ENCODE data around the gene BRSK2.
A peak's percentile ranks its signal among the peaks of the same experiment; 100 is the strongest.

Gene BRSK2

DNA sequence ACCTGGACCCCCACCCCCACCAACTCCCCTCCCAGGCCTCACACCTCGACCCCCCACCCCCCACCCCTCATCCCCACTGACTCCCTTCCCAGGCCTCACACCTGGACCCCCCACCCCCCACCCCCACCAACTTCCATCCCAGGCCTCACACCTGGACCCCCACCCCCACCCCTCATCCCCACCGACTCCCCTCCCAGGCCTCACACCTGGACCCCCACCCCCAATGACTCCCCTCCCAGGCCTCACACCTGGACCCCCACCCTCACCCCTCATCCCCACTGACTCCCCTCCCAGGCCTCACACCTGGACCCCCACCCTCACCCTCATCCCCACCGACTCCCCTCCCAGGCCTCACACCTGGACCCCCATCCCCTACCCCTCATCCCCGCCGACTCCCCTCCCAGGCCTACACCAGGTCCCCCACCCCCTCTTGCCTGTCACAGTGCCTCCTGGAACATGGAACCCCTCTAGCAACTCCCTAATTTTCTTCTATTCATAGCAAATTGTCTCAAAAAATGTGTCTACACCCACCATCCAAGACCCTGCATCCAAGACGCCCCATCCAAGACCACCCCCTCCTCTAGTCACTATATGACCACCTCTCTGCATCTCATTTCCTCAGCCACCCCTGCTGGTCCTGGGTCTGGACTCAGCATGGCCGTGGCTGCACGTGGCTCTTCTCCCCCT lies 36.9 kb upstream of the BRSK2 start:
- no peak overlapping the region for H3K56ac ChIP-seq (ENCODE audit: low read length)
- H3K27ac ChIP-seq (ENCODE audit: low read depth, low read length): no peak overlapping the region
- H2BK5ac ChIP-seq (ENCODE audit: low read length): no peak overlapping the region
- no peak overlapping the region for H3K4me2 ChIP-seq (ENCODE audit: low read length)
- no peak overlapping the region for H3K4me3 ChIP-seq (ENCODE audit: low read length)
- H3K4me1 ChIP-seq (ENCODE audit: control insufficient read depth, low read depth, low read length): no peaks in the 10 kb centered on the region
- no peaks in the 10 kb centered on the region for H3K36me3 ChIP-seq (ENCODE audit: control insufficient read depth, insufficient read depth, low read length)
- WGBS (ENCODE audit: extremely low coverage, insufficient coverage, low lambda C conversion rate): no CpG with 5 or more reads among the region's 8 CpGs
- no peaks in the 10 kb centered on the region for H3K79me1 ChIP-seq (ENCODE audit: low read length)
- H3K27me3 ChIP-seq (ENCODE audit: insufficient read depth, low read length, poor library complexity): no peaks in the 10 kb centered on the region
- no peak overlapping the region for H2BK120ac ChIP-seq (ENCODE audit: low read depth, low read length)
- no peak overlapping the region for H3K9ac ChIP-seq (ENCODE audit: low read length)
- H2AK5ac ChIP-seq (ENCODE audit: low read length): no peak overlapping the region
- no peak overlapping the region for H4K8ac ChIP-seq (ENCODE audit: low read depth, low read length)
- DNase-seq: peak; percentile 51
- H3K79me2 ChIP-seq (ENCODE audit: control insufficient read depth, insufficient read depth, low read length): no peaks in the 10 kb centered on the region
- H3K23ac ChIP-seq (ENCODE audit: low read length): no peak overlapping the region
- no peak overlapping the region for H3K4ac ChIP-seq (ENCODE audit: low read depth, low read length)
- no peak overlapping the region for H4K5ac ChIP-seq (ENCODE audit: low read length)
- no peak overlapping the region for H3K18ac ChIP-seq (ENCODE audit: low read length)
- H2BK15ac ChIP-seq (replicated peaks; ENCODE audit: low read depth): no peak overlapping the region

DNA sequence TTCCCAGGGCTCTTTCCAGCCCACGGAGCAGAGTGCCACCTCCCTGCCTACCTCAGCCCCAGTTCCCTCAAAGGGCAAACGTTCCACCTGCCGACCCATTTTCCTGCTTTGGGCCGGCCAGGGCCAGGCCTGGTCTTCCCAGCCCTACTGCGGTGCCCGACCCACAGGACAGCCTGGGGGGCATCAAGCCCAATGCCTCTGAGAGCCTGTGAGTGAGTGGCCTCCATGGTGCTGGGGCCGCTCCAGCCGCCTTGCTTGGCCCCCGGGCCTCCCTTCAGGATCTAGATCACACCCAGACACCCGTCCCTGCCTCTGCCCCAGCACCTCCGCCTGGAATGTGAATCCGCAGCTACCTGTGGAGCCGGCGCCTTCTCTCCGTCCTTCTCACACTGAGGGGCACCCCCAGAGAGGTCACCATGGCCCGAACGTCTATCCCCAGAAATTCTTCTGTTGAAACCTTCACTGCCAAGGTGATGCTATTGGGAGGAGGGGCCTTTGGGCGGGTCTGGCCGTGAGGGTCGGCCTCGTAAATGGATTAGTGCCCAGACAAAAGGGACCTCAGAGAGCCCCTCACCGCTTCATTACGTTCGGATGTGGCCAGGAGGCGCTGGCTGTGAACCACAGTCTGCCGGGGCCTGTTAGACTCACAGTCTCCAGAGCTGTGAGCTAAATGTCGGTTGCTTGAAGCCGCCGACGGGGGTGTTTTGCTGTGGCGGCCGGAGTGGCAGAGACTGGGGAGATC lies 36.2 kb upstream of the BRSK2 start:
- no peak overlapping the region for H2AK5ac ChIP-seq (ENCODE audit: low read length)
- H3K27me3 ChIP-seq (ENCODE audit: insufficient read depth, low read length, poor library complexity): no peaks in the 10 kb centered on the region
- H3K4me3 ChIP-seq (ENCODE audit: low read length): no peak overlapping the region
- H3K36me3 ChIP-seq (ENCODE audit: control insufficient read depth, insufficient read depth, low read length): no peaks in the 10 kb centered on the region
- no peak overlapping the region for H2BK5ac ChIP-seq (ENCODE audit: low read length)
- no peak overlapping the region for H3K56ac ChIP-seq (ENCODE audit: low read length)
- H3K4ac ChIP-seq (ENCODE audit: low read depth, low read length): no peak overlapping the region
- no peak overlapping the region for H3K9ac ChIP-seq (ENCODE audit: low read length)
- H3K79me1 ChIP-seq (ENCODE audit: low read length): no peaks in the 10 kb centered on the region
- peak; percentile 21 for DNase-seq
- H2BK120ac ChIP-seq (ENCODE audit: low read depth, low read length): no peak overlapping the region
- no peak overlapping the region for H3K23ac ChIP-seq (ENCODE audit: low read length)
- no peak overlapping the region for H4K8ac ChIP-seq (ENCODE audit: low read depth, low read length)
- H3K79me2 ChIP-seq (ENCODE audit: control insufficient read depth, insufficient read depth, low read length): no peaks in the 10 kb centered on the region
- no peak overlapping the region for H2BK15ac ChIP-seq (replicated peaks; ENCODE audit: low read depth)
- no peaks in the 10 kb centered on the region for H3K4me1 ChIP-seq (ENCODE audit: control insufficient read depth, low read depth, low read length)
- no peak overlapping the region for H3K18ac ChIP-seq (ENCODE audit: low read length)
- no peak overlapping the region for H3K27ac ChIP-seq (ENCODE audit: low read depth, low read length)
- no peak overlapping the region for H4K5ac ChIP-seq (ENCODE audit: low read length)
- WGBS (ENCODE audit: extremely low coverage, insufficient coverage, low lambda C conversion rate): no CpG with 5 or more reads among the region's 32 CpGs
- H3K4me2 ChIP-seq (ENCODE audit: low read length): no peak overlapping the region

DNA sequence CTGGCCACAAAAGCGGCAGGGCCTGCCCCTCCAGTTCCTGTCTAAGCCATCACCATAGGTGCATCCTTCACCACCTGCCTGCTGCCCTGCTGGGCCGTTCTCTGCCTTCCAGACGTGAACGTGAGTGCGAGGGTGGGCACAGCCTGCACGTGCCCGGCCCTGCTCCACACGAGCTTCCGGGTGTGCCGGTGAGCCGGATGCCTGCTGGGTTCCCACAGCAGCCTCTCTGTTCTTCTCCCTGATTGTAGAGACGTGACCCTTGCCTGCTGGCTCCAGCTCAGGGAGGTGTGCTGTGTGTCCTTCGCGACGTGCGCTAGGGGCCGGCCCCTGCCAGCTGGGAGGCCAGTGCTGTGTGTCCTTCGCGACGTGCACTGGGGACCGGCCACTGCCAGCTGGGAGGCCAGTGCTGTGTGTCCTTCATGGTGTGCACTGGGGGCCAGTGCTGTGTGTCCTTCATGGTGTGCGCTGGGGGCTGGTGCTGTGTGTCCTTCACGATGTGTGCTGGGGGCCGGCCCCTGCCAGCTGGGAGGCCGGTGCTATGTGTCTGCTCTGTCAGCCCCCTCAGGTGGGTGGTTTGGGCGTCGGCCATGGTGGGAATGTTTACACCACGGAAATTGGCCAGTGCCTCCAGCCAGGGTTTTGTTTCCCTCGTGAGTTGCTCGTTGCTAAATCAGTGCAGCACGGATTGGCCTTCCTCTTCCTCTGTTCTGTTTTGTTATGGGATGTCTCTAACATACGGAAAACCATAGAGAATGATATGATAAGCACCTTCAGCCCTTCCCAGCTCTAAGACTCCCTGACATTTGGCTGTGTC lies 35.4 kb upstream of the BRSK2 start:
- no peaks in the 10 kb centered on the region for H3K36me3 ChIP-seq (ENCODE audit: control insufficient read depth, insufficient read depth, low read length)
- WGBS (ENCODE audit: extremely low coverage, insufficient coverage, low lambda C conversion rate): no CpG with 5 or more reads among the region's 32 CpGs

DNA sequence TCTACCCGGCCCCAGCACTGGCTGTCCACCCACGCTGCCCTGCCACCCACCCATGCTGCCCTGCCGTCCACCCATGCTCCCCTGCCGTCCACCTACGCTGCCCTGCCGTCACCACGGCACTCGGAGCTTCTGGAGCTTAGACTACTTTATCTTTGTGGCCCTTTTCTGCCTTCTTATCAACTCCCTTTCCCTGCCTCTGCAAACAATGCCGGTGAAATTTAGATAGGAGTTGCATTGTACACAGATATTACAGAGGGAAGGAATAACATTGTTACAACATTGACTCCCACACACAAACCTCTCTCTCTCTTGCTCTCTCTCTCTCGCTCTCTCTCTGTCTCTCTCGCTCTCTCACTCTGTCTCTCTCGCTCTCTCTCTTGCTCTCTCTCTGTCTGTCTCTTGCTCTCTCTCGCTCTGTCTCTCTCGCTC lies 33.7 kb upstream of the BRSK2 start:
- no peak overlapping the region for H3K18ac ChIP-seq (ENCODE audit: low read length)
- no peak overlapping the region for H4K8ac ChIP-seq (ENCODE audit: low read depth, low read length)
- no peaks in the 10 kb centered on the region for H3K79me2 ChIP-seq (ENCODE audit: control insufficient read depth, insufficient read depth, low read length)
- H2AK5ac ChIP-seq (ENCODE audit: low read length): no peak overlapping the region
- no peak overlapping the region for H2BK5ac ChIP-seq (ENCODE audit: low read length)
- H3K36me3 ChIP-seq (ENCODE audit: control insufficient read depth, insufficient read depth, low read length): no peaks in the 10 kb centered on the region
- WGBS (ENCODE audit: extremely low coverage, insufficient coverage, low lambda C conversion rate): no CpG with 5 or more reads among the region's 14 CpGs
- no peak overlapping the region for H4K5ac ChIP-seq (ENCODE audit: low read length)
- H2BK120ac ChIP-seq (ENCODE audit: low read depth, low read length): no peak overlapping the region
- no peak for DNase-seq
- H3K56ac ChIP-seq (ENCODE audit: low read length): no peak overlapping the region
- no peak overlapping the region for H2BK15ac ChIP-seq (replicated peaks; ENCODE audit: low read depth)
- no peak overlapping the region for H3K27ac ChIP-seq (ENCODE audit: low read depth, low read length)
- no peak overlapping the region for H3K23ac ChIP-seq (ENCODE audit: low read length)
- no peak overlapping the region for H3K4me3 ChIP-seq (ENCODE audit: low read length)
- H3K4ac ChIP-seq (ENCODE audit: low read depth, low read length): no peak overlapping the region
- no peaks in the 10 kb centered on the region for H3K4me1 ChIP-seq (ENCODE audit: control insufficient read depth, low read depth, low read length)
- no peaks in the 10 kb centered on the region for H3K27me3 ChIP-seq (ENCODE audit: insufficient read depth, low read length, poor library complexity)
- H3K79me1 ChIP-seq (ENCODE audit: low read length): no peaks in the 10 kb centered on the region
- H3K9ac ChIP-seq (ENCODE audit: low read length): no peak overlapping the region
- H3K4me2 ChIP-seq (ENCODE audit: low read length): no peak overlapping the region

More for the DNA sequence above, 35.4 kb upstream of the BRSK2 start:
- Histone ChIP-seq H3K23ac (ENCODE audit: low read length) (no peak overlapping the region), H3K27me3 (ENCODE audit: insufficient read depth, low read length, poor library complexity) (no peaks in the 10 kb centered on the region), H2BK15ac (replicated peaks; ENCODE audit: low read depth) (no peak overlapping the region), H3K79me1 (ENCODE audit: low read length) (no peaks in the 10 kb centered on the region), H2AK5ac (ENCODE audit: low read length) (no peak overlapping the region), H3K4me3 (ENCODE audit: low read length) (no peak overlapping the region), H3K27ac (ENCODE audit: low read depth, low read length) (no peak overlapping the region), H4K8ac (ENCODE audit: low read depth, low read length) (no peak overlapping the region), H2BK120ac (ENCODE audit: low read depth, low read length) (no peak overlapping the region), H3K79me2 (ENCODE audit: control insufficient read depth, insufficient read depth, low read length) (no peaks in the 10 kb centered on the region), H4K5ac (ENCODE audit: low read length) (no peak overlapping the region), H2BK5ac (ENCODE audit: low read length) (no peak overlapping the region), H3K56ac (ENCODE audit: low read length) (no peak overlapping the region), H3K4ac (ENCODE audit: low read depth, low read length) (no peak overlapping the region), H3K18ac (ENCODE audit: low read length) (no peak overlapping the region), H3K4me1 (ENCODE audit: control insufficient read depth, low read depth, low read length) (no peaks in the 10 kb centered on the region), H3K9ac (ENCODE audit: low read length) (no peak overlapping the region), H3K4me2 (ENCODE audit: low read length) (no peak overlapping the region)
- DNase-seq: no peak

DNA sequence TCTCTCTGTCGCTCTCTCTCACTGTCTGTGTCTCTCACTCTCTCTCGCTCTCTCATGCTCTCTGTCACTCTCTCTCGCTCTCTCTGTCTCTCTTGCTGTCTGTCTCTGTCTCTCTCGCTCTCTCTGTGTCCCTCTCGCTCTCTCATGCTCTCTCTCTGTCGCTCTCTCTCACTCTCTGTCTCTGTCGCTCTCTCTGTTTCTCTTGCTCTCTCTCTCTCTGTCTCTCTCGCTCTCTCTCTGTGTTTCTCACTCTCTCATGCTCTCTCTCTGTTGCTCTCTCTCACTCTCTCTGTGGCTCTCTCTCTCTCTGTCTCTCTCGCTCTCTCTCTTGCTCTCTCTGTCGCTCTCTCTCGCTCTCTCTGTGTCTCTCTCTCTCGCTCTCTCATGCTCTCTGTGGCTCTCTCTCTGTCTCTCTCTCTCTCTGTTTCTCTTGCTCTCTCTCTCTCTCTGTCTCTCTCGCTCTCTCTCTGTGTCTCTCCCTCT lies 33.2 kb upstream of the BRSK2 start:
- no peak overlapping the region for H3K4me3 ChIP-seq (ENCODE audit: low read length)
- no peak overlapping the region for H4K5ac ChIP-seq (ENCODE audit: low read length)
- H3K27me3 ChIP-seq (ENCODE audit: insufficient read depth, low read length, poor library complexity): no peaks in the 10 kb centered on the region
- no peak overlapping the region for H3K4me2 ChIP-seq (ENCODE audit: low read length)
- H4K8ac ChIP-seq (ENCODE audit: low read depth, low read length): no peak overlapping the region
- H3K79me2 ChIP-seq (ENCODE audit: control insufficient read depth, insufficient read depth, low read length): no peaks in the 10 kb centered on the region
- H3K27ac ChIP-seq (ENCODE audit: low read depth, low read length): no peak overlapping the region
- no peak overlapping the region for H2AK5ac ChIP-seq (ENCODE audit: low read length)
- WGBS (ENCODE audit: extremely low coverage, insufficient coverage, low lambda C conversion rate): no CpG with 5 or more reads among the region's 13 CpGs
- no peak overlapping the region for H3K23ac ChIP-seq (ENCODE audit: low read length)
- H2BK5ac ChIP-seq (ENCODE audit: low read length): no peak overlapping the region
- DNase-seq: no peak
- no peak overlapping the region for H2BK120ac ChIP-seq (ENCODE audit: low read depth, low read length)
- H3K9ac ChIP-seq (ENCODE audit: low read length): no peak overlapping the region
- H3K18ac ChIP-seq (ENCODE audit: low read length): no peak overlapping the region
- no peak overlapping the region for H2BK15ac ChIP-seq (replicated peaks; ENCODE audit: low read depth)
- H3K36me3 ChIP-seq (ENCODE audit: control insufficient read depth, insufficient read depth, low read length): no peaks in the 10 kb centered on the region
- no peaks in the 10 kb centered on the region for H3K4me1 ChIP-seq (ENCODE audit: control insufficient read depth, low read depth, low read length)
- no peaks in the 10 kb centered on the region for H3K79me1 ChIP-seq (ENCODE audit: low read length)
- no peak overlapping the region for H3K56ac ChIP-seq (ENCODE audit: low read length)
- H3K4ac ChIP-seq (ENCODE audit: low read depth, low read length): no peak overlapping the region

Measured in mesendoderm (in vitro differentiated cells).